Retina (tissue), 1 donor: ENCODE measurements around the gene GRAMD1A.
"Not testable (repeated sequence)": the region's sequence is repeated elsewhere in the genome, so short reads cannot be mapped to it uniquely, and the experiment has no call there.

ENCODE experiments used
- DNase-seq: peaks from one replicate; pipeline ENCODE4 v3.0.0-alpha.2; 2016

GRAMD1A gene

GRCh38 chr19:34999498-35000337 lies at the start of gene GRAMD1A:
TSS of gene GRAMD1A (plus strand) at chr19:35000323. CDS start at chr19:35000479, 156 bp downstream.
- peak; percentile 85 for DNase-seq

GRCh38 chr19:34953092-34953491 lies 47.0 kb upstream of the GRAMD1A start:
- DNase-seq, result no peak

DNA sequence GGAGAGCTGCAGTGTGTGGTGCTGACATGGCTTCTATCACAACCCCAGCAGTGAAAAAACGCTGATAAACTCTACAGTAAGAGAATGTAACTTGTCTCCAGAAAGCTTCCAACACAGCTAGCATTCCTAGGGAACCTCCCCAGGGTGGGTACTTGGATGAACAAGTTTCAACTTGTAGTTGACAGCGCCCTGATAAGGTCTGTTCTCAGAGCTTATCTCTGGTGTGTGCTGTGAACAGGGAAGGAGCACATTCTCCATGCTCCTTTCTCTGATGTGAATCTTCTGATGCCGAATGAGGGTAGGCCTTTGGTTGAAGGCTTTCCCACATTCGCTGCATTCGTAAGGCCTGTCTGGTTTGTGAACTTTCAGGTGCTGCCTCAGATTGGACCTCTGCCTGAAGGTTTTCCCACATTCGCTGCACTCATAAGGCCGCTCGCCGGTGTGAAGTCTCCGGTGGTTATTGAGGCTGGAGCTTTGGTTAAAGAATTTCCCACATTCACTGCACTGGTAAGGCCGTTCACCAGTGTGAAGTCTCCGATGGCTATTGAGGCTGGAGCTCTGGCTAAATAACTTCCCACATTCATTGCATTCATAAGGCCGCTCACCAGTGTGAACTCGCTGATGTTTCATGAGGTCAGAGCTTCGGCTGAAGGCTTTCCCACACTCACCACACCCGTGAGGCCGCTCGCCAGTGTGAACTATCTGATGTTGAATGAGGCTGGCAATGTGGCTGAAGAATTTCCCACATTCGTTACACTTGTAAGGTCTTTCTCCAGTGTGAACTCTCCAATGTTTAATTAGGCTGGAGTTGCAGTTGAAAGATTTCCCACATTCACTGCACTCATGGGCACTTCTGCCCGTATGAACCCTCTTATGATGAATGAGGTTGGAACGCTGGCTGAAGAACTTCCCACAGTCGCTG lies 42.0 kb upstream of the GRAMD1A start:
- no peak for DNase-seq

DNA sequence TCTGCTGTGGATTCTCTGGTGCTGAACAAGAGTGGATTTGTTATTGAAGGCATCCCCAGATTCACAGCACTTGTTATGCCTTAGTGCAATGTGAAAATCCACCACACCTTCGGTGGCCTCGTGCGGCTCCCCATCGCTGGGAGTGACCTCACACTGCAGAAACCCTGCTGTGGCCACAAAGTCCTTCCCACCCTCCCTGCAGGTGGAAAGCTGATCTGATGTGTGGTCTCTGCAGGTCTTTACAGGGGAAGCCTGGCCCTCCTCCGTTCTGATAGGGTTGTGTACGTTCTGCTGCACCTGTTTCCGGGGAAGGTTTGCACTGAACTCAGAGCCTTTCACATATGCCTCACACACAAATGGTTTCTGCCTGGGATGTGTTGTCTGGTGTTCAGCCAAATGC lies 41.1 kb upstream of the GRAMD1A start:
- DNase-seq, result no peak

DNA sequence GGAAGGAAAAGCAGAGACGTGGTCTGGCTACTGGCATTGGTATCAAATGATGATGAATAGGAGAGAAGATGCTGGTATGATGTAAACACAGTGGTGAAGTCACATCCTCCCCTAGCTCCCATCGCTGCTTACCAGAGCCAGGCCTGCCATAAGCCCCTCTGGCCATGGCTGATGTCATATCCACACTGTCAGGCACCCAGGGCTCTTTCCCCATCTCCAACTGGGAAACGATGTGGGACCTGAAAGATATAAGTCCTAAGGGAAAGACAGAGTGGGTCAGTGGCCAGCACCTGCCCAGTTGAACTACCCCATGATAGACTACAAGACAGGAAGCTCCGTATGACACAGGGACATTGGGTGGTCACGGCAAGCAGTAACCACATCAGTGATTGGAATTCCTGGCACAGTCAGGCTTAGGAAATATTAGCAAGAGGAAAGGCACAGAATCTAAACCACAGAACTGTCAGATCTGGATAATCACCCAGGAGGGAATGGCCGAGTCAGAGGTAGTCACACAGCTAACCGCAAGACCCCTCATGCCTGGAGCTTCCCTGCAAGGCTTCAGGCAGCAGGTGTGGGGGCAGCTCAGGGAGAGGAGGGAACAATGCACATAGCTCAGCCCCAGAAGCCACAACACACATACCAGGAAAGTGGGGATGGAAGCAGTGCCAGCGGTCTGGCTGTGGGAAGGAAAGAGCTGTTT lies 39.9 kb upstream of the GRAMD1A start:
- no peak for DNase-seq

DNA sequence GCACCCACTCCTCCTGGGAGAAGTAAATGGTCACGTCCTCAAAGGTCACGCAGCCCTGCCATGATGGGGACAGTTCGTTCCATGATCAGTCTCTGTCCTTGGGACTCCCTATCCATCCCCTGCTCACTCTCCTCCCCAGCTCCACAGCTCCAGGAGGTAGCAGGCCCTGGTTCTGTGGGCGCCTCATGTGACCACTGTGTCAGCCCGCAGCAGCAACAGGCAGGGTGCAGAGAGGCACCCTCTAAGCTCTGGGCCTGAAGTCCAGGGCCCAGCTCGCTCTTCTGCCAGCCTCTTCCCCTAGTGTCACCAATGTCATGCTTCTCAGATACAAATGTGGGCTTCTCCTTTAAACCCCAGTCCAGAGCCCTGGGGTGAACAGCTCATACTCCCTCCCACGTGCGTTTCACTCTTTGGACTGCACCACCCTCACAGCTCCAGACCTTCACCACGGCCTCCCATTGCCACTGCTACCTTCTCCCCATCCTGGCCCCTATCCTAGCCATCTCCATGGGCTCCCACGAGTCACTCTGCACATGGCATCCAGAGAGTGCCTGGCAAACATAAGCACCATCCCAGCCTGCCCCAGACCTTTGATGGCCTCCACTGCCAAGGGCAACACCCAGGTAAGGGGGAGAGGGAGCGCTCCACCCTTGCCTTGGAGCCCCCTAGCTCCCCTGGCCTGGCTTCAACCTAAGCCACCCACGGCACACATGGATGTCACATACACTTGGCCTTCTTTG lies 39.0 kb upstream of the GRAMD1A start:
- DNase-seq, result no peak

DNA sequence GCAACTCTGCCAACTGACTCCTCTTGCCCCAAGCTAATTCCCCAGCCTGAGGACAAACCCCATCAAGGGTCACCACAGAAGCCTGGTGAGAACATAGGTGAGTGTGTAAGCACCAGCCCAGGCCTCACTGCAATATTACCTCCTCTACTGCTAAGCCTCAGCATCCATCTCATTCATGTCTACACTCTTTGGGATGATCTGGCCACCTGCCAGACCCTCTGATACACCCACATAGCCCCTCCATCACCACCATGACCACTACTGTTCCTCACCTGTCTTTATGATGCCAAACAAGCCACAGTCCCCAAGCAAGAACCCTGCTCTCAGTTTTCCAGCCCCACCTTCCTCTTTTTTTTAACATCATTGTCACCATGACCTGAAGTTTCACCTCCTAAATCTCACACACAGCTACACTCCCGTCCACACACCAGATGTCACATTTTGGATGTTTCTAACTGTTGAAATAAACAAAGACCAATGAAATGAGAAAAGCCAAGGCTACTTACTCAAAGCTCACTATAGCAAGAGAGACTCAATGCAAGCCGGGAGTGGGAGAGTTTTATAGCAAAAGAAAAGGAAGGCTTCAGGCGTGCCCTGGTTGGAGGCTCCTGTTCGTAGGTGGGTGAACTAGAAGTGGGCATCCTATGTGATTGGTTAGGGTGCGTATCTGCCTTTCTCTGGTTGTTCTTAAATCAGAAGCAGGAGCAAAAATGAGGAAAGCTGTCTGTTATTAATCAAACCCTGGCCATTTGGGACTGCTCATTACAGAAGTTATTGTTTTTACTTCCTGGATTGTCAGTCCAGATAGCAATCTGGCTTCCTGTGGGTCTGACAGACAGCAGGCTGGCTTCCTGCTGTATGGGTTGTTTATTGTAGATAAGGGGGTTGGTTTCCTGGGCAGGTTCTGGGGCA lies 38.1 kb upstream of the GRAMD1A start:
- DNase-seq, result no peak

- no peak for DNase-seq
Observed at GRCh38 chr19:34962687-34963572, 37.2 kb upstream of the GRAMD1A start.

DNA sequence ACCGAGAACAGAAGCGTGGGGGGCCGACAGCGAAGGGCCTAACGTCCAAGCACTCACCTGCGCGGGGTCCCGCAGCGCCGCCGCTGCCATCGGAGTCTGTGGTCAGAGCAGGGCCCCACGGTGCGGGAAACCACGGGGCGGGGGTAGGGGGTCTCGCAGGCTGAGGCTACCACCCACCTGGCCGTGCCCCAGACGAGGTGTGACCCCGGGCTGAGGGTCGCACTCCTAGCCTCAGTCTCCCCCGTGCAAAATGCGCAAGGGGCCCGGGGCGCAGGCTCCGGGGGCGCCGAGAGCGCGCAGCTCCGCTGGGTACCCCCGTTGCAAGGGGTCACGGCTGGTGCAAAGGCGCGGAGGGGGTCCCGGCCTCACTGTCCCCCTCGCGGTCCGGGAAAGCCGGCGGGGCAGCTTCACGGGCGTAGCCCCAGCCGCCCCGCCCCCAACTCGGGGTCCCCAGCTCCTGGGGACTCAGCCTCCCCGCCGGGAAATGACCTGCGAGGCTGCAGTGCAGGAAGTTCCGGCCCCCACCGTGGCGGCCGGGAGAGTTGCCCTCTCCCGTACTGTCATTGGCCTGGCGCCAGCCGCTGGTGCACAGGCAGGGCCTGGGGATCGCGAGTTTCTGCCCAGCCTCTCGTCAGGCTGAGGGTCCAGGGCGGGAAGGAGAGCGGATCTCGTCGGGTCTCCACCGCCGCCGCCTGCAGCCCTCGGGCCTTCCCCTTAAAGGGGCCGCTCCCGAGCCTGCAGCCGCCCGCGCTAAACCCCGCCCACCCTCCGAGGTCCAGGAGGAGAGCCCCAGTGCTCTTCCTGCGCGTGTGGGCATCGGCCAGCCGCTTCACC lies 36.3 kb upstream of the GRAMD1A start, which contains the start of gene ZNF792:
Gene ZNF792 (minus strand): TSS at position 657 of the 834 bp plus-strand sequence. CDS start 567 bp downstream, at position 90.
- peak; percentile 87 for DNase-seq

- no peak for DNase-seq
Observed at GRCh38 chr19:34964598-34964997, 35.5 kb upstream of the GRAMD1A start.

DNA sequence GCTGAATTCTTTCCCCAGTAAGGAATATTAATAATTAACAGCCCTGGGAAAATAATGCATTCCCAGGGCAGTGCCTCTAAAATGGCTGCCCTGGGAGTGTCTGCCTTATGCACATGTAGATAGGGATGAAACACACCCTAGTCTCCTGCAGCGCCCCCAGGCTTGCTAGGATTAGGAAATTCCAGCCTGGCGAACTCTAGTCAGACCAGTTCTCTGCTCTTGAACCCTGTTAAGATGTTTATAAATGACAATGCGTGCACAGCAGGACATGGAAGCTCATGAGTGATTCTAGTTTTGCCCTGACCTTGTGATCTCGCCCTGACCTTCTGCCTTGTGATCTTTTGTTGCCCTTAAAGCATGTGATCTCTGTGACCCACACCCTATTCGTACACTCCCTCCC lies 34.6 kb upstream of the GRAMD1A start:
- not testable (repeated sequence) for DNase-seq

DNA sequence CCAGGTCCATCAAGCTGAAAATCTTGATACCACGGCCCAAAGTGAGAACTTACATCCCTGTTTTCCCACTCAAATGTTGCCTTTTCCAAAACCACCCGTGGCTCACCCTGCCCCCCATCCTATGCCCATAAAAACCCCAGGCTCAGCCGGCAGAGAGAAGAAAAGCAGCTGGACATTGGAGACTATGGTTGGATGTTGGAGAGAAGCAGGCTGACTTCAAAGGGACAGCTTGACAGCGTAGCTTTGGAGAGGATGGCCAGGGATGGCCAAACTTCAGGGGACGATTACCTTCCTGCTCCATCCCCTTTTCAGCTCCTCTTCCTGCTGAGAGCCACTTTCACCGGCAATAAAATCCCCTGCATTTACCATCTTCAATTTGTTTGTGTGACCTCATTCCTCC lies 32.6 kb upstream of the GRAMD1A start:
- no peak for DNase-seq

DNA sequence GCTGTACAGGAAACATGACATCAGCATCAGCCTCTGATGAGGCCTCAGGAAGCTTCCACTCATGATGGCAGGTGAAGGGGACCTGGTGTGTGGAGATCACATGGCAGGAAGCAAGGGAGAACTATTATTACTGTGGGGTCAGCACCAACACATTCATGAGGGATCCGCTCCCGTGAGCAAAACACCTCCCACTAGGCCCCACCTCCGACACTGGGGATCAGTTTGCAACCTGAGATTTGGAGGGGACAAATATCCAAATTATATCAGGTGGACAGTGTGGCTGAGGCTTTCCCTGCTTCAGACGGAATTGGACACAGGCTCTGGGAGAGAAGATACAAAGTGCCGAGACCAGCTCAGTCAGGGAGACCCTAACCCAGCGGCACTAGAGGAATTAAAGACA lies 30.4 kb upstream of the GRAMD1A start:
- no peak for DNase-seq

DNA sequence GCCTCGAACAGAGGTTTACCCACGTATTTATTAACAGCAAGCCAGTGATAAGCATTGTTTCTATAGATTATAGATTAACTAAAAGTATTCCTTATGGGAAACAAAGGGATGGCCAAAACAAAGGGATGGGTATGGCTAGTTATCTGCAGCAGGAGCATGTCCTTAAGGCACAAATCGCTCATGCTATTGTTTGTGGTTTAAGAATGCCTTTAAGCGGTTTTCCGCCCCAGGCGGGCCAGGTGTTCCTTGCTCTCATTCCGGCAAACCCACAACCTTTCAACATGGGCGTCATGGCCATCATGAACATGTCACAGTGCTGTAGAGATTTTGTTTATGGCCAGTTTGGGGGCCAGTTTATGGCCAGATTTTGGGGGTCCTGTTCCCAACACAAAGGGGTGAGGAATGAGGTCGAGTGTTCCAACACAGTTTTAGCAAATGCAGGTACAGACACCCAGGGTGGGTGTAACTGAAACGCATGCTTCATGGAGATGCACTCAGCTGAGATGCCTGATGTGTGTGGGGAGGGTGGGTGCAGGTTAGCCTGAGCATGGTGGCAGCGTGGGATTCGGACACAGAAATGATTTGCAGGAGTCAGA lies 29.8 kb upstream of the GRAMD1A start:
- not testable (repeated sequence) for DNase-seq

GRCh38 chr19:34972163-34972705 lies 27.9 kb upstream of the GRAMD1A start:
- DNase-seq, result no peak

- DNase-seq, result no peak
Observed at GRCh38 chr19:34974646-34975045, 25.5 kb upstream of the GRAMD1A start.

DNA sequence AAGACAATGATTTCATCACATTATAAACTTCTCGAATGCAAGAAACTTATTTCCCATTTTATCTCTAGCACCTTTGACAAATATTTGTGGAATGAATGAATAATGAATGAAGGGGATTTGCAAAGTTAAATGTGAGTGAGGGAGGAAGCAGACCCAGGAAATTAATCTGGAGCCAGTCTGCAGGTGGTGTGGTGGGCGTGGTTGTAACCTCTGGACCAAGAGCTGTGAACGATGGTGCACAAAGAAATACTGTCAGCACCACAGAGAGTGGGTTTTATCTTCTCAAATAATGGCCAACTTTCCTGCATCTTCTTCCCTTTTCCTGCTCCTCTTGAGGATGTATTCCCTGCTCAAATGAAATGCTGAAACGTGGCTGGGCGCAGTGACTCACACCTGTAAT lies 25.1 kb upstream of the GRAMD1A start:
- DNase-seq, result no peak

GRCh38 chr19:34976611-34977010 lies 23.5 kb upstream of the GRAMD1A start:
- DNase-seq, result no peak
